ENCODE measurements around the gene MYO3A.

Gene MYO3A

GRCh38 chr10:26254616-26255015 is 320.6 kb downstream of the MYO3A start:
- no peak for DNase-seq (ENCODE audit: low read depth in 4 of 4, low spot score in 1 of 4)

- no peak for DNase-seq (ENCODE audit: low read depth in 4 of 4, low spot score in 1 of 4)
Observed at GRCh38 chr10:26259341-26259740, 325.3 kb downstream of the MYO3A start.

All from stimulated activated CD4-positive, alpha-beta T cell treated with anti-CD3 and anti-CD28 coated beads, Interleukin-1b, Interleukin-23, amount 100 ng/mL, for 24 hours (primary cell).